ENCODE measurements around the gene CCDC167. TPM values are rescaled to one million over a fixed set of nuclear protein-coding genes. Genes with fewer than 3 reads are reported as not detected.
A peak's percentile ranks its signal among the peaks of the same experiment; 100 is the strongest.

CCDC167 gene
- total and polyA plus RNA-seq, 10 of the 15 experiments (the other 5 are each of a cell fraction or from before 2014, with no cell fraction given): 74.9 to 380 (median 137) TPM

GRCh38 chr6:37499433-37500293 is at the start of gene CCDC167 (continued):
- no peak for TF ChIP-seq ZBTB4 (CRISPR knock-in tag; IDR thresholded peaks at IDR 0.05)
- TF ChIP-seq FOXK2 (IDR thresholded peaks at IDR 0.05): peak; percentile 63
- peak; percentile 52; the same call in 1 of the 3 replicates for TF ChIP-seq POU2F2 (IDR thresholded peaks at IDR 0.05; ENCODE audit: borderline replicate concordance, low read depth, low read length)
- TF ChIP-seq, protein P1, sequence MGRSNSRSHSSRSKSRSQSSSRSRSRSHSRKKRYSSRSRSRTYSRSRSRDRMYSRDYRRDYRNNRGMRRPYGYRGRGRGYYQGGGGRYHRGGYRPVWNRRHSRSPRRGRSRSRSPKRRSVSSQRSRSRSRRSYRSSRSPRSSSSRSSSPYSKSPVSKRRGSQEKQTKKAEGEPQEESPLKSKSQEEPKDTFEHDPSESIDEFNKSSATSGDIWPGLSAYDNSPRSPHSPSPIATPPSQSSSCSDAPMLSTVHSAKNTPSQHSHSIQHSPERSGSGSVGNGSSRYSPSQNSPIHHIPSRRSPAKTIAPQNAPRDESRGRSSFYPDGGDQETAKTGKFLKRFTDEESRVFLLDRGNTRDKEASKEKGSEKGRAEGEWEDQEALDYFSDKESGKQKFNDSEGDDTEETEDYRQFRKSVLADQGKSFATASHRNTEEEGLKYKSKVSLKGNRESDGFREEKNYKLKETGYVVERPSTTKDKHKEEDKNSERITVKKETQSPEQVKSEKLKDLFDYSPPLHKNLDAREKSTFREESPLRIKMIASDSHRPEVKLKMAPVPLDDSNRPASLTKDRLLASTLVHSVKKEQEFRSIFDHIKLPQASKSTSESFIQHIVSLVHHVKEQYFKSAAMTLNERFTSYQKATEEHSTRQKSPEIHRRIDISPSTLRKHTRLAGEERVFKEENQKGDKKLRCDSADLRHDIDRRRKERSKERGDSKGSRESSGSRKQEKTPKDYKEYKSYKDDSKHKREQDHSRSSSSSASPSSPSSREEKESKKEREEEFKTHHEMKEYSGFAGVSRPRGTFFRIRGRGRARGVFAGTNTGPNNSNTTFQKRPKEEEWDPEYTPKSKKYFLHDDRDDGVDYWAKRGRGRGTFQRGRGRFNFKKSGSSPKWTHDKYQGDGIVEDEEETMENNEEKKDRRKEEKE (IDR thresholded peaks at IDR 0.05): no peak
- TF ChIP-seq MTA2 (IDR thresholded peaks at IDR 0.05; ENCODE audit: low read depth): no peak; the same call in 1 of the 2 replicates
- 0 out of 2 replicates have a peak, but pooled peaks have one; percentile 17 for TF ChIP-seq MXI1 (IDR thresholded peaks at IDR 0.05; ENCODE audit: low read depth, low read length)
- peak; percentile 58 for TF ChIP-seq KLF5 (IDR thresholded peaks at IDR 0.05; ENCODE audit: partially characterized antibody)
- TF ChIP-seq EED (IDR thresholded peaks at IDR 0.05; ENCODE audit: low read depth): peak; percentile 67
- no peak; the same call in 1 of the 2 replicates for TF ChIP-seq STAT1 (conservative IDR thresholded peaks at IDR 0.05)
- TF ChIP-seq, protein P2, sequence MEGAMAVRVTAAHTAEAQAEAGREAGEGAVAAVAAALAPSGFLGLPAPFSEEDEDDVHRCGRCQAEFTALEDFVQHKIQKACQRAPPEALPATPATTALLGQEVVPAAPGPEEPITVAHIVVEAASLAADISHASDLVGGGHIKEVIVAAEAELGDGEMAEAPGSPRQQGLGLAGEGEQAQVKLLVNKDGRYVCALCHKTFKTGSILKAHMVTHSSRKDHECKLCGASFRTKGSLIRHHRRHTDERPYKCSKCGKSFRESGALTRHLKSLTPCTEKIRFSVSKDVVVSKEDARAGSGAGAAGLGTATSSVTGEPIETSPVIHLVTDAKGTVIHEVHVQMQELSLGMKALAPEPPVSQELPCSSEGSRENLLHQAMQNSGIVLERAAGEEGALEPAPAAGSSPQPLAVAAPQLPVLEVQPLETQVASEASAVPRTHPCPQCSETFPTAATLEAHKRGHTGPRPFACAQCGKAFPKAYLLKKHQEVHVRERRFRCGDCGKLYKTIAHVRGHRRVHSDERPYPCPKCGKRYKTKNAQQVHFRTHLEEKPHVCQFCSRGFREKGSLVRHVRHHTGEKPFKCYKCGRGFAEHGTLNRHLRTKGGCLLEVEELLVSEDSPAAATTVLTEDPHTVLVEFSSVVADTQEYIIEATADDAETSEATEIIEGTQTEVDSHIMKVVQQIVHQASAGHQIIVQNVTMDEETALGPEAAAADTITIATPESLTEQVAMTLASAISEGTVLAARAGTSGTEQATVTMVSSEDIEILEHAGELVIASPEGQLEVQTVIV (IDR thresholded peaks at IDR 0.05; ENCODE audit: borderline replicate concordance, partially characterized antibody): peak; percentile 32
- TF ChIP-seq ATF2 (IDR thresholded peaks at IDR 0.05; ENCODE audit: low read length): no peak
